Peyer's patch (tissue), 4 donors: ENCODE measurements around the gene CADPS2. TPM values are rescaled to one million over a fixed set of nuclear protein-coding genes. Genes with fewer than 3 reads are reported as not detected.

ENCODE experiments used
- DNase-seq, 3 donors: peaks; one replicate each; pipeline ENCODE4 v3.0.0-alpha.2; 2017 to 2019
- H3K27ac ChIP-seq, 4 donors: fragments of 200-600 bp; sonication (generic); one replicate each; pipeline ENCODE4 v1.5.1; 2016 to 2019
- H3K27me3 ChIP-seq, 2 donors: fragments of 200-600 bp; sonication (generic); one replicate each; pipeline ENCODE4 v1.5.1; 2019
- H3K36me3 ChIP-seq, 3 donors: fragments of 200-600 bp; sonication (generic); one replicate each; pipeline ENCODE4 v1.5.1; 2016 to 2019
- H3K4me1 ChIP-seq, 4 donors: fragments of 200-600 bp; sonication (generic); one replicate each; pipeline ENCODE4 v1.5.1; 2016 to 2019
- H3K4me3 ChIP-seq, 4 donors: fragments of 200-600 bp; sonication (generic); 1 replicate in 3 of 4; 2 replicates in 1 of 4; pipeline ENCODE4 v1.5.1; 2016 to 2019; ENCODE audit warnings: mild to moderate bottlenecking in 1 of 4
- H3K9me3 ChIP-seq, 4 donors: fragments of 200-600 bp; sonication (generic); one replicate each; pipeline ENCODE4 v1.5.1; 2016 to 2019; ENCODE audit warnings: mild to moderate bottlenecking in 1 of 4
- POLR2A ChIP-seq, 2 donors: fragments of 450-650 bp; IDR thresholded peaks; one replicate each; pipeline ENCODE4 v1.5.1; 2017; ENCODE audit warnings: antibody characterized with exemption in 2 of 2, mild to moderate bottlenecking in 2 of 2, moderate library complexity in 2 of 2
- total RNA-seq, 4 donors: library from RNA; depleted of rRNA; stranded (reverse); fragments of >200 nt; gene quantifications; one replicate each; pipeline ENCODE4 v1.1.0, GENCODE V29; 2016
- TF ChIP-seq, protein P1 (sequence below), 6 experiments: fragments of 450-650 bp in 4 of 6; fragments of 200-600 bp in 2 of 6; sonication (generic) in 1 of 6; IDR thresholded peaks; one replicate each; pipeline ENCODE4 v1.5.1; 2017 to 2019; ENCODE audit warnings: antibody characterized with exemption in 6 of 6, mild to moderate bottlenecking in 3 of 6, moderate library complexity in 1 of 6

The CADPS2 gene
- total RNA-seq, 4 donors from 2014 or later, result 11.4 to 21.5 (median 16.5) TPM

DNA sequence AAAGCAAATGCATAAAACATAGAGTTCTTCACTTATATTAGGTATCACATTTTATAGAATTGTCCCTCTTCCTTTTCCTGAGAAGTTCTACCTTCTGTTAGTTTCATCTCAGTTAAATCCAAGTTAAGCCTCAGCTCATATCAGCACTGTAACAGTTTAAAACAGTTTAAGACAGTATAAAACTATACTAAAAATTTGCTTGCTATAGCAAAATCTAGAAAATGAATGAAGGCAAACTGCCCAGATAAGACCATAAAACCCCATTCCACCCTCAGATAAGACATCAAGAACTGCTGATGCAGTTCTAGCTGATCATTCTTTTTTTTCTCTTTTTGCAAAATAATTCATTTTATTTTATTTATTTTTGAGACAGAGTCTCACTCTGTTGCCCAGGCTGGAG is 364.5 kb downstream of the CADPS2 start:
- Histone ChIP-seq H3K4me3 (no peak overlapping the region), H3K4me1 (no peaks in the 10 kb centered on the region), H3K9me3 (no peaks in the 10 kb centered on the region), H3K36me3 (no peaks in the 10 kb centered on the region), H3K27me3 (no peaks in the 10 kb centered on the region), H3K27ac (no peak overlapping the region)
- DNase-seq, result no peak
- TF ChIP-seq, protein P1, sequence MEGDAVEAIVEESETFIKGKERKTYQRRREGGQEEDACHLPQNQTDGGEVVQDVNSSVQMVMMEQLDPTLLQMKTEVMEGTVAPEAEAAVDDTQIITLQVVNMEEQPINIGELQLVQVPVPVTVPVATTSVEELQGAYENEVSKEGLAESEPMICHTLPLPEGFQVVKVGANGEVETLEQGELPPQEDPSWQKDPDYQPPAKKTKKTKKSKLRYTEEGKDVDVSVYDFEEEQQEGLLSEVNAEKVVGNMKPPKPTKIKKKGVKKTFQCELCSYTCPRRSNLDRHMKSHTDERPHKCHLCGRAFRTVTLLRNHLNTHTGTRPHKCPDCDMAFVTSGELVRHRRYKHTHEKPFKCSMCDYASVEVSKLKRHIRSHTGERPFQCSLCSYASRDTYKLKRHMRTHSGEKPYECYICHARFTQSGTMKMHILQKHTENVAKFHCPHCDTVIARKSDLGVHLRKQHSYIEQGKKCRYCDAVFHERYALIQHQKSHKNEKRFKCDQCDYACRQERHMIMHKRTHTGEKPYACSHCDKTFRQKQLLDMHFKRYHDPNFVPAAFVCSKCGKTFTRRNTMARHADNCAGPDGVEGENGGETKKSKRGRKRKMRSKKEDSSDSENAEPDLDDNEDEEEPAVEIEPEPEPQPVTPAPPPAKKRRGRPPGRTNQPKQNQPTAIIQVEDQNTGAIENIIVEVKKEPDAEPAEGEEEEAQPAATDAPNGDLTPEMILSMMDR (IDR thresholded peaks at IDR 0.05), result no peak
- no peak for TF ChIP-seq POLR2A (IDR thresholded peaks at IDR 0.05)

DNA sequence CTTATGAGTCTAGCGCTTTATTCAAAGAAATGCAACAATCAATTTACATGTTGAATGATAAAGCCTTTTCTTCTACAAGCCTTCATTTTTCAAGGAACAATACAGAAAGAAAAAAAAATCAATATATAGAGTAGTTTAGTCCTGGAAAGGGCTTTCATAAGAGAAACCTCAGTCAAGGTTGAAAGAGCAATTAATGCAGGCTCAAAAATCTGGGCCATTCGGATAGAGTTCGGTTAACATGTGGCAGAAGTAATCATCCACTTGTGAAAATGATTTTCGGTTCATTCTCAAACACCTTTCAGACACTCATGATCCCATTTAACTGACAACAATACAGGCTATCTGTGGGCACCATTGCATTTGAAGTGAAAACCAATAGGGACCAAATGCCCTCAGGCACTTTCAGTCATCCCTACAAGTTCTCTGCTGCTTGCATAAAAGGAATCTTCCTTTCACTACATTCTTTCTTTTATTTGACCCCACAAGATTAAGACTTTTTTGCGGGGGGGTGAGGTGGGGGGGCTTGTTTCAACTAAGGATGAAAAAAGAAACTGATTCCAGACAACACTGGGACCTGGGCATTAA is 365.2 kb downstream of the CADPS2 start:
- Histone ChIP-seq H3K9me3 (no peaks in the 10 kb centered on the region), H3K36me3 (no peaks in the 10 kb centered on the region), H3K4me1 (no peaks in the 10 kb centered on the region), H3K4me3 (no peak overlapping the region), H3K27ac (no peak overlapping the region), H3K27me3 (no peaks in the 10 kb centered on the region)
- no peak for DNase-seq
- TF ChIP-seq, protein P1 (IDR thresholded peaks at IDR 0.05), result no peak
- TF ChIP-seq POLR2A (IDR thresholded peaks at IDR 0.05), result no peak

DNA sequence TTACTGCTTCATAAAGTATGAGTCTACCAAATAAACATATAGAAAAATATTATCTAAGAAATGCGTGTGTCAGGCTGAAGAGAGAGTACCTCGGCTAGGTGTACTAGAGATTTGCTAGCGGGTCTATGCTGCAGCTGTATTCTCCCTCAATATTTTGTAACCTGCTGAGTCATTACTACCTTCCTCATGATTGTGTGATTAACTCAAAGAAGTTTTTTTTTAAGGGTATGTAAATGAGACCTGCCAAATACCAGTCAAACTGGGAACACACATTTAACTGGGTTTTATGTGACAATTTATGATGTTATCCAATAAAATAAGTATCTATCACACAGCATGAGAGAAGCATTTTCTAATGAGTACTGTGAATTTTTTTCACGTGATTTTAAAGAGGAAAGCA is 367.8 kb downstream of the CADPS2 start:
- Histone ChIP-seq H3K27ac (no peak overlapping the region), H3K4me3 (no peak overlapping the region), H3K27me3 (no peaks in the 10 kb centered on the region), H3K36me3 (no peaks in the 10 kb centered on the region), H3K9me3 (no peaks in the 10 kb centered on the region), H3K4me1 (no peaks in the 10 kb centered on the region)
- no peak for TF ChIP-seq POLR2A (IDR thresholded peaks at IDR 0.05)
- TF ChIP-seq, protein P1 (IDR thresholded peaks at IDR 0.05), result no peak
- no peak for DNase-seq

DNA sequence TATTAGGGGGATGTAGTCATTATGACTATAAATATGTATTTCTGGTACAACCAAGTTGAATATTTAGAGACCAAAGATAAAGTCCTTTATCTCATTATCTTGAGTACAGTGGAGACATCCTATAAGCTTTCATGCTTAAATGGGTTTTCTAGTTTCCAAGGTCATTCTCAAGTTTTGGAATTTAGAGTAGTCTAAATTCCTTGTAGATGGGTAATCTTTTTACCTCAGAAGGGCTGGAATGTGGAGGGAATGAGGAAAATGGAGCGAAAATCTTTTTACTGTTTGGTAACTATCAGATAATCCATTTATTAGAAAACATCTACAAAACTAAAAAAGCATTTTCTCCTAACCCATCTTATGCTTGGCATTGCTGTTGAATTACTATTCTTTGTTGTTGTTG is 368.7 kb downstream of the CADPS2 start:
- Histone ChIP-seq H3K27ac (no peak overlapping the region), H3K36me3 (no peaks in the 10 kb centered on the region), H3K4me1 (no peaks in the 10 kb centered on the region), H3K27me3 (no peaks in the 10 kb centered on the region), H3K9me3 (no peaks in the 10 kb centered on the region), H3K4me3 (no peak overlapping the region)
- DNase-seq, result no peak
- TF ChIP-seq, protein P1 (IDR thresholded peaks at IDR 0.05), result no peak
- no peak for TF ChIP-seq POLR2A (IDR thresholded peaks at IDR 0.05)

DNA sequence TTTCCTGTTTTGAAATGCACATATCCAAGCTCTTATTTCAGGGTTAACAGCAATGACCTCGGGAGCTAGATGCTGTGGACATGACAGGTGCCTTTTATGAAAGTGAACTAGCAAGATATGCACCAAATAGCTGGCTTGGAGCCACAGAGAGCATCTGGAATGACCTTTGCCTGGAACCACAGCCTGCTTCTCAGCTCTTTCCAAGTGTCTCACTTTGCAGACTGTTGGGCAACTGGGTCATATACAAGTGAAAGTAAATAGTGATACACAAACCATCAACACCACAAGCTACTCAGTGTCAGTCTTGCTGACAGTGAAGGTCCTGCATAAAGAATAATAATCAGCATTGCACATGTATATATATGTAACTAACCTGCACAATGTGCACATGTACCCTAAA is 370.9 kb downstream of the CADPS2 start:
- Histone ChIP-seq H3K36me3 (no peaks in the 10 kb centered on the region), H3K27ac (no peak overlapping the region), H3K4me3 (no peak overlapping the region), H3K4me1 (no peaks in the 10 kb centered on the region), H3K9me3 (no peaks in the 10 kb centered on the region), H3K27me3 (no peaks in the 10 kb centered on the region)
- TF ChIP-seq, protein P1 (IDR thresholded peaks at IDR 0.05), result no peak
- TF ChIP-seq POLR2A (IDR thresholded peaks at IDR 0.05), result no peak
- DNase-seq, result no peak

DNA sequence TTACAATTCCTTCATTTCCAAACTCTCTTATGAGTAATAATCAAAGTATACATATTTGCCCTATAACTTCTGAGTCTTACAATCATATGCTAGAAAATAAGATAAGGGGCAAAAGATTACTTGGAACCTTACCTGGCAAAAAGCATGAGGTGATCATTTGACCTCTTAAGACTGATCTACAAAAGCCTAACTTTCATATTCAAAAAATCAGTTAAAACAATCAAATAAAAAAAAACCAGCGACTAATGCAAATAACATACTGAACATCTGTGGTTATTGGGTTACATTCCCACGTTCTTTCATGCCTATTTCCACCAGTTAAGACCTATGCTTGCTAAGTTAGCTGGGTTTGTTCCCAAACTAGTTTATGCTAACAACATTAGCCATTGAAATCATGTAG is 375.0 kb downstream of the CADPS2 start:
- Histone ChIP-seq H3K36me3 (no peaks in the 10 kb centered on the region), H3K4me1 (no peaks in the 10 kb centered on the region), H3K9me3 (no peaks in the 10 kb centered on the region), H3K27ac (no peak overlapping the region), H3K27me3 (no peaks in the 10 kb centered on the region), H3K4me3 (no peak overlapping the region)
- DNase-seq, result no peak
- TF ChIP-seq, protein P1 (IDR thresholded peaks at IDR 0.05), result no peak
- TF ChIP-seq POLR2A (IDR thresholded peaks at IDR 0.05), result no peak
